Inflammatory macrophage (primary cell): Measurements from ENCODE around the gene SEMA5B.

Source experiments
- DNase-seq, 2 donors: peaks; one replicate each; pipeline ENCODE4 v3.0.0-alpha.2; 2020 to 2022

The SEMA5B gene

DNA sequence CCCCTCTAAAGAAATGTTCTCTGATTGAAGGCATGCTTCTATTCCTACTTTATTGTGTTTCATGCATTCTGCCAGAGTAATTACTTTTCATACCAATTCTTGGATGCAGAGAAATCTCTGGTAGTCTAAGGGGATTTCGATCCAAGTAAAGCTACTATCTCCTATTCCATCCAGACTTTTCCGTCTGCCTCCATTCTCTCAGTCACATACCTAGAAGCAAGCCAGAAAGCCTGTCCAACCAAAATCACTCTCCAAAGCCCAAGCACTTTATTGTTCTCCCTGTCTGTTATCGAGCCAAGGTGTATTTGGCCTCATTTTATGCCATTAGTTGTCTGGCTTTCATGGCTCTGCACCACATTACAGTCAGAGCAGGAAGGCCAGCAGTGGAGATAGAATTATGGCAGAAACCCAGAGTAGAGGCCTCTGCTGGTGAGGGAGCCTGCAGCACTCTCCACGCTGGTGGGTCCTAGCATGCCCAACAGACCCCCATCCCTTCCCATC is 136.8 kb downstream of the SEMA5B start:
- no peak for DNase-seq

DNA sequence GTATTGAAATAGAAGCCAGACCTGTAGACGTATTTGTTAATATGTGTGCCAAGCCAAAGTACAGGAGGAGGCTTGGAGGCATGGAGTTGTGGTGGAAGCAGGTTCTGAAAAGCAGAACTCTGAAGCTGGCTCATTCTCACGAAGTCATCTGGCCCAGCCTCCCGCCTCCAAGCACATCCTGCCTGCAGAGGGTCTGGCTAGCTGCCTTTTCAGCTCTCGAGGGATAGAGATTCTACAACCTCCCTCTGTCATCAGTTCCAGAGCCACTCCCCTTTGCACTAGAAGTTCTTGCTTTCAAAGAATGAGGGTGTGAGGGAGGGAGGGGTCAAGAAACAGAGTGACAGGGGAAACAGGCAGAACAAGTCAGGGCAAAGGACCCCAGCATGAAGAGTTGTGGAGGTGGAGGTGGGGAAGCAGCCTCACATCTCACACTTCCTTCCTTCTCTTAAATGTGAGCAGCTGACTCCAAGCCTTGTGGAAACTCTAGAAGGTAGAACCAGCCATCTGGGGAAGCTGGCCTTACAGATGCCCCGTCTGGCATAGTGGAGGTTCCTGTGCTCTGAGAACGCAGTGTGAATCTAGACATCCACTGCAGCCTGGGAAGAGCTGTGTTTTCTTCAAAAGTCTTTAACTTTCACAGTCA is 137.4 kb downstream of the SEMA5B start:
- DNase-seq = peak; percentile 77 to 84

DNA sequence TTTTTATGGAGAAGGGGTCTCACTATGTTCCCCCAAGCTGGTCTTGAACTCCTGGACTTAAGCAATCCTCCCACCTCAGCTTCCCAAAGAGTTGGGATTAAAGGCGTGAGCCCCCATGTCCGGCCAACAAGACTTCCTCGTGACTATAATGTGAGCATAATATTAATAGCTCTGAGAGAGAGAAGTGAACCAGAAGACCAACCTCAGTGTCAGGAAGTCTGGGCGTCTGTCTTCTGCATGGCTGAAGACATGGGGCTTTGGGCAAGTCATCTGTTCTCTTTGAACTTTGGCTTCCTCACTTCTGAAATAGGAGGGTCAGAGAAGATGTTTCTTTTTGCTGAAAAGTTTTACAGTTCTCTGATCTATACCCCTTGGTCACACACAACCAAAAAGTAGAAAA is 140.6 kb downstream of the SEMA5B start:
- DNase-seq = peak; percentile 54 to 70

DNA sequence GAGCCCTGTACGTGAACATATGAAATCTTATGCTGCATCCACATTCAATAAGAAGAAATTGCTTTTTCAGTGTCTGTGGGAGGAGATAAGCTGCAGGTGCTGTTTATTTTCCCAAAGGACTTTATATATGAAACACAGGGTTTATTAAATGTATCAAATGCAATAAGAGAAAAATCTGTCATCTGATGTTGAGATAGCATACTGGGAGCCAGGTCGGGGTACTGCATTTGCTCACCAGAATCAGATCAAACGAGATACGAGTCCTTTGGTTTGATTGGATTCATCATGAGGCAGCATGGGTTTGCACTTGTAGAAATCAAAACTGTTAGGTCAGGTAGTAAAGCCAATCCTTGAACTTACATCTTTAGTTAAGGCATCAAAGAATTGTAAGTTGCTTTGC is 141.3 kb downstream of the SEMA5B start:
- DNase-seq = no peak

DNA sequence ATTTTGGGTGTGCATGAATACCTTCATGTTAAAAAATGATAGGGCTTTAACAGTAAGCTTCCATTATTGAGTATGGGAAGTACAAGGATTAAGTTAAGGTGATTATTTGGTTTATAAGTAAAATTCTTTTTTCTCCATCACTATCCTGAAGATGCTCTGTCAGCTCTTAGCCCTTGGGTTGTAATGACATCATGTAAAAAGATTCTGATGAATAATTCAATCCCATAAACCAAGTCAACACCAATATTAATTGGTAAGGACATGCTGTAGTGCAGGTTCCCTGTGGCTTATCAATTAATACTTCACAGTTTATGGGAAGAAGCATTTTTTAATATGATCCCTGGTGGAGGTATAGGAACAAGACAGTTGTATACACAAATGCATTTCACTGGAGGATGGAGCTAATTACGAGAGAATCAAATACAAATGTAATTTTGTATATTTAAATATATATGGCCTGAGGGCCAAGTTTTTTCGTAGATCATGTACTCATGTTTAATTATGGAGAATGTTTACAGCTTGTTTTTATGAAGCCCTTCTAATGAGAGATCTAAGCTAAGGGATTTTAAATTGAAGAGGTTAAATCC is 145.1 kb downstream of the SEMA5B start:
- no peak for DNase-seq

DNA sequence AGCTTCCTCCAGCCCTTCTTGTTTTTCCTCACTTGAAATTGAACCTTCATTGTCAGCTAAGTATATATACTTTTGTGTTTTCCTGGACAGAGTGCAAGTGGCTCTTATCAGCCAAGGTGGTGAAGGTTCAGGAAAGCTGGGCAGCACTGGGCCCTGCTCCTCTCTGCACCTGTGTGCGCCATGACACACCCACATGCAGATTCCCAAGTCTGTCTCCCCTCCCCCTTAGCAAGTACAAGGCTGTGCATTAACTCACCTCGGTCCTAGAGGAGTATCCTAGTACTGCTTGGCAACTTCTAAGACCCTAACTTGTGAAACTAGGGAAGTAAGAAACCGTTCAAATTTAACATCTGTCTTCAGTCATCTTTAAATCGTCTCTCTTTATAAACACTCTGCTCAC is 146.9 kb downstream of the SEMA5B start:
- DNase-seq = no peak

DNA sequence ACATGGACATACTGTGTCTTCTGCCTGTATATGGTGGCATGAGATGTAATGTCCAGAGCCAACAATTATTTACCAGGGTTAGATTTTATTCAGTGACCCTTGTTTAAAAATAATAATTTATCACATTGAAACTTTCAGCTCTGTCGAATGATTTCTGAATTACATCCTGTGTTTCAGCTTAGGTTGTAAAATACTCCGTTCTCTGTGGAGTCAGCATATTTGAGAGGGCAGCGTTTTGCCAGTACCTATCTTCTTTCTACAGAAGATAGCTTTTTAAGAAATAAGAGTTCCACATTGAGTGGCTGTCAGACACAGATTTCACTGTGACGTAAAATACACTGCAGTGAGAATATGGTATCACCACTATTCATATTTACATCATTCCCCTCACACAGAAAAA is 147.4 kb downstream of the SEMA5B start:
- DNase-seq = no peak

DNA sequence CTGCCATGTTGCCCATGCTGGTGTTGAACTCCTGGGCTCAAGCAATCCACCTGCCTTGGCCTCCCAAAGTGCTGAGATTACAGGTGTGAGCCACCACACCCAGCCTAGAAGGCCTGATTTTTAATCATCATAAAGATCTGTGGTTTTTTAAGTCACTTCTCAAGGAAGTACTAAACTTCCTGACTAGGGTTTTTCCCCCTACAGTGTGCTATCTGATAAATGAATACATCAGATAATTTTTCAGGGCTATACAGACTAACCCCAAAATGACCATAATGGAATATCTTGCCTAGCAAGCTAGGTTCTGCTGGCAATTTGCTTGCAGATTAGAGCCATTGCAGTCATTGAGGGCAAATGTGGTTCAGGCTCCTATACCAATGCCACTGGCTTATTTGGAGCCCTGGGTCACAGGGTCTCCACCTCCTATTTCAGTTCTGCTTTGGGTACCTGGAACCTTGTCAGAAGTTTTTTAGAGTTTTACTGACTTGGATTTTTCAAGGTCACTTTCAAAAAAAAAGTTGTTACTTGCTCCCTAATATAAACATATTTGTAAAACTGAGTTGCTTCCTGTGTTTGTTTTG is 151.9 kb downstream of the SEMA5B start:
- no peak for DNase-seq

DNA sequence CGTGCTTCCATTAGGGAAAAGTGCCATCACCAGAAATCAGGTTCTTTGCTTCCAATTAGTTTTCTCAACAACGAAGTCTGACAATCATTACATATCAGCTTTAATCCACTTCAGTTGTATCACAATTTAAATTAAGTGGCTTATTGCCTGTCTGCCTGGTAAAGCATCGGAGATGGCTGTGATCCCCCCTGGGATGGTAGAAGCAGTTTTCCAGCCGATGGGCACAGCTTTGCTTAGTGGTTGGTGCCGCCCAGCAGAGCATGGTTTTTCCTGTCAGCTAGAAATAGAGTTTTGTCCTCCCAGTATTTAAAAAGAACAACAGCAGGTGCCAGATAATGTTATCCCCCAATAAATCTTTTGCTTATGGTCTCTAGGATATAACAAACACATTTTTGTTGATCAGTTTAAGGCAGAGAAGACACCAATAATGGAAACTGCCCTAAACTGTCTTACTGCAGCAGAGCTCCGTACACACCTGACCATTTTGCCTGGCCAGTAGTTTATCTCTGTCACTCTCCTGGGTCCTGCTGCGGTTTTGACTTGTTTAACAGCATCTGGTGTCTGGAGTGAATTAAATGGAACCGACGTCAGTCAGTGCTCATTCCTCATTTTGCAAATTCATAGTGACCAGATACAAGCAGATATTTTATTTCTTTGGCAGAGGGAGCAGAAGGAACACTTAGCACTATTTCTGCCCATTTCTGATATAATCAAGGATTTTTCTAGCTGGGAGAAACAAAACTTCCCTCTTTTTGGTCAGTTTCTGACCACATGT is 153.6 kb downstream of the SEMA5B start:
- DNase-seq = no peak

DNA sequence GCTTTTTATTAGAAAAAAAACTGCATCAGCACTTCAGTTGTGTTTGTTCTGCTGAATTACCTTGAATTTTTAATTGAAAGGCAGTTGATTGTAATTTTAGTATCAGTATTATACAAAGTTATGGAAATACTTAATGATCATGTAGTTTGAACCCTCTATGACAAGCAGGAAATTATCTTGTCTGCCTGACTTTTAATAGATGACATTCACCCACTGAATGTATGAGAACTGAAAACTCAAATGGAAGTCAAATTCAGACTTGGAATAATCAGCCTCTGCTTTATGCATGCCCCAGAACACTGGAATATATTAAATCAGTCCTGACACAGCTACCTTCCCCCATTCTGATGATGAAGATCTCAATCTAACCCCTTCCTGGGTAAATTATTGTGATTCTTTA is 159.2 kb downstream of the SEMA5B start:
- no peak for DNase-seq

DNA sequence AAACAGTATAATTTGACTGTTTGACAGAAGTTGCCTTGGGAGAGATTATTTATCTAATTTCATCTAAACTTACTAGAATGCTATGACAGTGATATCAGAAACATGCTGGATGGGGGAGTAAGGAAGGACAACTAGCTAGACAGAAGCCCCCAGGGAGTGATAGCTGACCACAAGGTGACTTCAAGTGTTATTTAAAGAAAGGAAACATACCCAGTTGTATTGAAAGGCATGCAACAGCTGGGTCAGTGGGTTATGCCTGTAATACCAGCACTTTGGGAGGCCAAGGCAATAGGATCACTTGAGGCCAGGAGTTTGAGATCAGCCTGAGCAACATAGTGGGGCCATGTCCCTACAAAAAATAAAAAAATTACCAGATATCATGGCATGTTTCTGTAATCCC is 163.1 kb downstream of the SEMA5B start:
- no peak for DNase-seq

DNA sequence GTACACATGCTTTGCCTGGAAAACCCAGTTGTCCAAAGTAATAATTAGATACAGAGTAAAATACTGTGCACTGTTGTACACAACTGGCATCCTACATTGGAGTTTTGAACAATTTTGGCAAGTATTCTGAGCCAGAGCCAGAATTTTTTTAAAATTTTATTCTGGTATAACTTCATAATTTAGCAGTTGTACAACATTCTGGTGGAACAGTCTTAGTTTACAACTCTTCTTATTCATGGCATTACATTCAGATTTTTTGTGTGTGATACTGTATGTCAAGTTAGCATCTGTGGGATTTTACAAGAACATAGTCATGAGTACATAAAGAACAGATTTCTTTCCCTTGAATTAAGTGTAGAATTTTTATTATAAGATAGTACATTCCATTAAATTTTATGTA is 165.2 kb downstream of the SEMA5B start:
- DNase-seq = no peak
